K562 (cell line): ENCODE measurements around the gene THYN1. TPM values are rescaled to one million over a fixed set of nuclear protein-coding genes. Genes with fewer than 3 reads are reported as not detected.

Source experiments
- ATAC-seq: fragments of 200-7000 bp; cut with Tn5 transposase; 3 replicates; pipeline ENCODE4 v1.9.1; 2020; ENCODE audit warnings: moderate library complexity
- BruUV-seq: library from RNA; stranded (reverse); fragments of 400-500 nt; replicated peaks from 2 replicates; lab custom pipeline; 2021; lab: Mats Ljungman, UMichigan
- CTCF ChIA-PET: fragments of 300-600 bp; formaldehyde crosslinking; extraction: SDS; loops from one replicate; lab custom pipeline; 2021; ENCODE audit warnings: low intra/inter-chr PET ratio; lab: Yijun Ruan, JAX
- POLR2A ChIA-PET: fragments of 300-600, 350-650 bp; sonication (Branson Sonifier 250); formaldehyde crosslinking; extraction: SDS; loops from one replicate; lab custom pipeline; 2021; ENCODE audit warnings: antibody characterized with exemption, inconsistent platforms; lab: Yijun Ruan, JAX
- DNase-seq, 4 experiments: peaks; one replicate each; pipeline versions ENCODE4 v3.0.0 to v3.0.0-alpha.2; 2011 to 2018; ENCODE audit warnings: low spot score in 3 of 4, mixed read lengths in 3 of 4; ENCODE audit errors: extremely low read depth in 1 of 4
- FAIRE-seq: peaks from 2 replicates; lab custom pipeline; 2011; peaks lifted over from hg19 to GRCh38; lab: Jason Lieb, UNC
- H2AFZ ChIP-seq: 2 replicates; pipeline ENCODE4 v1.6.0; 2011; ENCODE audit warnings: low read depth, low read length, control low read depth, inconsistent platforms
- H3K27ac ChIP-seq: fragments of 200-600 bp; 3 replicates; pipeline ENCODE4 v1.8.0; 2011; ENCODE audit warnings: low read depth, mild to moderate bottlenecking, control low read depth, inconsistent platforms, low read length, moderate library complexity, mixed read lengths; ENCODE audit errors: extremely low read depth
- H3K27me3 ChIP-seq, 2 experiments: fragments of 300-600 bp in 1 of 2; 2 replicates in 1 of 2; 3 replicates in 1 of 2; pipeline versions ENCODE4 v1.6.0 to v1.8.0; 2011; ENCODE audit warnings: inconsistent platforms in 2 of 2, low read length in 2 of 2, mild to moderate bottlenecking in 1 of 2, mixed read lengths in 1 of 2, moderate library complexity in 1 of 2; ENCODE audit not compliant: control insufficient read depth in 2 of 2, insufficient read depth in 2 of 2
- H3K36me3 ChIP-seq: fragments of 300-600 bp; 3 replicates; pipeline ENCODE4 v1.8.0; 2011; ENCODE audit warnings: mild to moderate bottlenecking, low read length, inconsistent platforms; ENCODE audit not compliant: control insufficient read depth, insufficient read depth
- H3K4me1 ChIP-seq, 2 experiments: fragments of 200-600 bp in 1 of 2; replicated peaks in 1 of 2; 2 replicates in 1 of 2; 3 replicates in 1 of 2; pipeline versions ENCODE4 v1.5.1 to v1.8.0; 2011; ENCODE audit warnings: inconsistent platforms in 2 of 2, low read length in 2 of 2, mild to moderate bottlenecking in 1 of 2, mixed read lengths in 1 of 2, moderate library complexity in 1 of 2; ENCODE audit not compliant: control insufficient read depth in 2 of 2, insufficient read depth in 2 of 2
- H3K4me2 ChIP-seq: 2 replicates; pipeline ENCODE4 v1.6.1; 2011; ENCODE audit warnings: low read length, control low read depth, inconsistent platforms, mixed read lengths; ENCODE audit not compliant: insufficient read depth
- H3K4me3 ChIP-seq: fragments of 200-600 bp; sonication (generic), shearing (Covaris generic); 2 replicates; pipeline ENCODE4 v1.5.1; 2016; ENCODE audit warnings: control low read depth, inconsistent platforms
- H3K79me2 ChIP-seq: fragments of 200-600 bp; 3 replicates; pipeline ENCODE4 v1.8.0; 2011; ENCODE audit warnings: low read length, inconsistent platforms; ENCODE audit not compliant: control insufficient read depth, insufficient read depth
- H3K9ac ChIP-seq, 2 experiments: 2 replicates each; pipeline versions ENCODE4 v1.6.0 to v1.6.1; 2011; ENCODE audit warnings: low read depth in 2 of 2, low read length in 2 of 2, control low read depth in 1 of 2, inconsistent platforms in 1 of 2, mild to moderate bottlenecking in 1 of 2, mixed read lengths in 1 of 2; ENCODE audit not compliant: insufficient read depth in 1 of 2
- H3K9me1 ChIP-seq: one replicate; pipeline ENCODE4 v1.6.0; 2011; ENCODE audit warnings: inconsistent platforms, mild to moderate bottlenecking, low read length, moderate library complexity; ENCODE audit not compliant: control insufficient read depth, insufficient read depth
- H3K9me3 ChIP-seq: replicated peaks from 2 replicates; pipeline ENCODE4 v1.5.1; 2011; ENCODE audit warnings: low read depth, low read length, inconsistent platforms; ENCODE audit not compliant: control insufficient read depth, insufficient read depth
- H4K20me1 ChIP-seq: replicated peaks from 2 replicates; pipeline ENCODE4 v1.6.1; 2011; ENCODE audit warnings: low read length, inconsistent platforms, mixed read lengths; ENCODE audit not compliant: control insufficient read depth, insufficient read depth
- CHCHD3 ChIP-seq: fragments of 250-450 bp; sonication (Bioruptor Pico); IDR thresholded peaks from 2 replicates; pipeline ENCODE4 v2.1.2; 2022; ENCODE audit warnings: mild to moderate bottlenecking
- NRF1 ChIP-seq, 2 experiments: fragments of 450-650 bp; IDR thresholded peaks in 1 of 2; conservative IDR thresholded peaks in 1 of 2; 2 replicates each; pipeline ENCODE4 v1.6.1; 2014; ENCODE audit warnings: mild to moderate bottlenecking in 2 of 2
- WGBS: fragments of 100-300 bp; shearing (Covaris generic); methylation state at CpG from one replicate; pipeline ENCODE4 v1.1.6; 2016; ENCODE audit warnings: low coverage, mixed read lengths; ENCODE audit not compliant: insufficient coverage; ENCODE audit errors: missing lambda C conversion rate; 5-methylcytosine and 5-hydroxymethylcytosine counted together
- in situ Hi-C: fragments of 300-500 bp; cut with MboI; formaldehyde crosslinking; loops from 4 replicates; pipeline ENCODE4 v1.15.0; 2018; ENCODE audit warnings: inconsistent platforms, mixed read lengths
- intact Hi-C: fragments of 100-400 bp; cut with micrococcal nuclease; formaldehyde crosslinking; loops from 2 replicates; pipeline ENCODE4 v1.14.2; 2022
- polyA plus RNA-seq, 8 experiments: library from polyadenylated mRNA; depleted of rRNA in 4 of 8; stranded (reverse) in 5 of 8; unstranded in 3 of 8; fragments of >200 nt; fragmentation: Nextera tagmentation in 2 of 8; fragmentation: Illumina TruSeq in 1 of 8; extraction: Ambion mirVana in 2 of 8; extraction: Trizol in 1 of 8; gene quantifications; 2 replicates each; pipeline versions ENCODE4 v1.2.1 to v1.2.3, GENCODE V29; 2011 to 2014; ENCODE audit warnings: inconsistent platforms in 1 of 8, missing spikeins in 1 of 8
- total RNA-seq, 7 experiments: library from RNA; depleted of rRNA in 6 of 7; stranded (reverse); fragments of >200 nt in 6 of 7; fragmentation: Illumina TruSeq in 2 of 7; extraction: Trizol in 2 of 7; gene quantifications; 2 replicates each; pipeline versions ENCODE4 v1.2.1 to v1.2.3, GENCODE V29; 2011 to 2021; ENCODE audit warnings: low replicate concordance in 1 of 7
- TF ChIP-seq, protein P1 (sequence below): fragments of 450-650 bp; conservative IDR thresholded peaks from 2 replicates; pipeline ENCODE4 v1.6.1; 2016; ENCODE audit warnings: missing genetic modification characterization, low read depth, mild to moderate bottlenecking, missing compliant biosample characterization, moderate library complexity

Gene THYN1
- total and polyA plus RNA-seq, 9 of the 15 experiments (the other 6 are each of a cell fraction or from before 2014, with no cell fraction given) = 54.9 to 279 (median 104) TPM

DNA sequence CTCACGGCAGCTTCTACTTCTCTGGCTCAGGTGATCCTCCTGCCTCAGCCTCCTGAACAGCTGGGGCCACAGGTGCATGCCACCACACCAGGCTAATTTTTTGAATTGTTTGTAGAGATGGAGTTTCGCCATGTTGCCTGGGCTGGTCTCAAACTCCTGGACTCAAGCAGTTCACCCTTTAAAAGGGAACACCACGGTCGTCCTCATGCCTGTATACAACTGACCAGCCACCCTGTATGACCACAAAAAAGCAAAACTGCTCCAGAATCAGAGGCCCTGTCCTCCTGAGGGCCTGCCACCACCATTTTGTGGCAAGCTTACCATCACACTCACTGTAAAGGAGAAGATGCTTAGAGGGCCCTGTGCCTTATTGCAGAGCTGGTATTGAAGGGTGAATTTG, 25.2 kb upstream of the THYN1 start:
- Histone ChIP-seq H3K79me2 (no peaks in the 10 kb centered on the region), H4K20me1 (0 out of 2 replicates have a peak, but pooled peaks cover 4% of the 10 kb centered on the region), H3K27ac (no peak overlapping the region), H3K4me1 (peaks cover 3 to 18% of the 10 kb centered on the region in 2 experiments; a peak in 2 of 5 replicates), H3K9ac (no peak overlapping the region), H3K36me3 (no peaks in the 10 kb centered on the region), H3K27me3 (peaks cover 47 to 57% of the 10 kb centered on the region in 2 experiments), H2AFZ (no peak overlapping the region)
- no TSS peak for BruUV-seq
- ATAC-seq (no peak), DNase-seq (no peak)
- intact Hi-C loops = no loop called here
- TF ChIP-seq CHCHD3 (CRISPR knock-in tag) (no peak), NRF1 (conservative IDR thresholded peaks at IDR 0.05 in 1 of 2, IDR thresholded peaks at IDR 0.05 in 1 of 2) (no peak)
- TF ChIP-seq, protein P1, sequence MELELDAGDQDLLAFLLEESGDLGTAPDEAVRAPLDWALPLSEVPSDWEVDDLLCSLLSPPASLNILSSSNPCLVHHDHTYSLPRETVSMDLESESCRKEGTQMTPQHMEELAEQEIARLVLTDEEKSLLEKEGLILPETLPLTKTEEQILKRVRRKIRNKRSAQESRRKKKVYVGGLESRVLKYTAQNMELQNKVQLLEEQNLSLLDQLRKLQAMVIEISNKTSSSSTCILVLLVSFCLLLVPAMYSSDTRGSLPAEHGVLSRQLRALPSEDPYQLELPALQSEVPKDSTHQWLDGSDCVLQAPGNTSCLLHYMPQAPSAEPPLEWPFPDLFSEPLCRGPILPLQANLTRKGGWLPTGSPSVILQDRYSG (tag) = no peak
- TF ChIP-seq, all 486 proteins: peak for 0
- ChIA-PET CTCF (no interaction called here), POLR2A (interaction anchor here (0.9 to 1.5 kb wide), 2 partner anchors 16 to 29 kb away, joined by 3 to 6 read pairs; no protein-coding TSS in a partner anchor)
- in situ Hi-C loops = no loop called here
- Histone ChIP-seq H3K9me3 (no peaks in the 10 kb centered on the region), H3K4me3 (no peak overlapping the region), H3K9me1 (no peaks in the 10 kb centered on the region), H3K4me2 (no peak overlapping the region)
- no peak for FAIRE-seq
- 5% methylated on average over 4 of the region's 4 CpGs for WGBS
